ENCODE results near the gene OR8B8. TPM values are rescaled to one million over a fixed set of nuclear protein-coding genes. Genes with fewer than 3 reads are reported as not detected.
A peak's percentile ranks its signal among the peaks of the same experiment; 100 is the strongest.

OR8B8 gene
- total and polyA plus RNA-seq, 2 of the 4 experiments (the other 2 are of a cell fraction), result not detected

- in situ Hi-C loops (cut with MboI; ENCODE audit: low sequenced_read_pairs), result loop anchor here (25.0 kb wide), 1 partner anchor 410 kb away; the partner anchor contains the start of gene MSANTD2
- Histone ChIP-seq H3K27me3 (ENCODE audit: control insufficient read depth, insufficient read depth, low read length) (no peaks in the 10 kb centered on the region; the same call in 1 of the 2 replicates), H3K14ac (replicated peaks; ENCODE audit: low read depth, low read length) (no peak overlapping the region), H3K9me3 (ENCODE audit: control insufficient read depth, insufficient read depth, low read length) (no peaks in the 10 kb centered on the region), H2AK5ac (ENCODE audit: low read depth, low read length) (no peak overlapping the region), H3K27ac (ENCODE audit: insufficient read depth, low read length) (no peak overlapping the region), H4K5ac (ENCODE audit: low read depth, low read length) (no peak overlapping the region), H4K8ac (ENCODE audit: low read depth in 2 of 2, low read length in 2 of 2) (no peak overlapping the region), H2AK9ac (replicated peaks; ENCODE audit: low read depth, low read length, poor library complexity) (no peak overlapping the region), H3K9ac (ENCODE audit: low read depth, low read length) (no peak overlapping the region), H4K91ac (ENCODE audit: insufficient read depth, low read depth, low read length) (no peak overlapping the region), H3K4me3 (ENCODE audit: insufficient read depth, low read depth, low read length) (no peak overlapping the region), H2BK5ac (ENCODE audit: low read depth, low read length, poor library complexity, severe bottlenecking) (no peak overlapping the region), H2BK15ac (ENCODE audit: low read depth, low read length) (no peak overlapping the region), H3K56ac (ENCODE audit: extremely low read depth, insufficient read depth, low read length) (no peak overlapping the region), H2BK120ac (ENCODE audit: low read depth, low read length) (no peak overlapping the region), H4K20me1 (ENCODE audit: insufficient read depth, low read length) (no peaks in the 10 kb centered on the region), H3K4me2 (ENCODE audit: low read depth, low read length) (no peak overlapping the region), H3K18ac (ENCODE audit: low read depth, low read length) (no peak overlapping the region), H3K4ac (ENCODE audit: low read depth, low read length) (no peak overlapping the region), H2BK20ac (ENCODE audit: low read depth, low read length) (no peak overlapping the region), H2AFZ (replicated peaks; ENCODE audit: low read length, poor library complexity) (no peak overlapping the region), H3K36me3 (ENCODE audit: control insufficient read depth, insufficient read depth, low read length) (no peaks in the 10 kb centered on the region), H3K23ac (ENCODE audit: low read depth, low read length) (no peak overlapping the region), H3K4me1 (ENCODE audit: control insufficient read depth, insufficient read depth, low read length) (peaks cover 3% of the 10 kb centered on the region; the same call in 1 of the 2 replicates), H3K79me1 (ENCODE audit: low read depth in 1 of 2, low read length in 2 of 2) (no peaks in the 10 kb centered on the region), H3K9me1 (ENCODE audit: insufficient read depth, low read length) (no peaks in the 10 kb centered on the region)
- peak; percentile 86 for DNase-seq
- dilution Hi-C loops (cut with HindIII; ENCODE audit: low sequenced_read_pairs, unreplicated experiment), result no loop called here
- no TSS peak for BruUV-seq (replicated peaks)
- intact Hi-C loops (cut with micrococcal nuclease), result loop anchor here (5.0 to 10.0 kb wide), 3 partner anchors 115 to 462 kb away; partner anchors contain the start of gene ROBO3
- ATAC-seq (ENCODE audit: low read depth), result peak; percentile 95
- POLR2A ChIA-PET (ENCODE audit: unreplicated experiment), result no interaction called here
- no CpG with 5 or more reads among the region's 8 CpGs for WGBS, 2 experiments (ENCODE audit: extremely low coverage in 2 of 2, insufficient read length in 1 of 2)
- CTCF ChIA-PET, result interaction anchor here (0.5 to 1.9 kb wide), 17 partner anchors 9 to 380 kb away, joined by 3 to 11 read pairs (median 3); partner anchors contain the start of genes OR10G9 and VWA5A
- TF ChIP-seq CEBPB (IDR thresholded peaks at IDR 0.05; ENCODE audit: low read depth, low read length) (no peak), RAD21 (IDR thresholded peaks at IDR 0.05; ENCODE audit: low read length) (peak; percentile 63), POLR2A (IDR thresholded peaks at IDR 0.05; ENCODE audit: low read depth, low read length) (no peak), NFE2L2 (IDR thresholded peaks at IDR 0.05; ENCODE audit: low read depth, low read length) (no peak), FOS (IDR thresholded peaks at IDR 0.05; ENCODE audit: low read depth, low read length) (peak; percentile 53; the same call in 1 of the 2 replicates), RCOR1 (IDR thresholded peaks at IDR 0.05; ENCODE audit: insufficient replicate concordance, low read length) (no peak), ELK1 (IDR thresholded peaks at IDR 0.05; ENCODE audit: borderline replicate concordance, low read depth, low read length) (no peak), CTCF (conservative IDR thresholded peaks at IDR 0.05; ENCODE audit: low read depth, low read length) (peak; percentile 86), BHLHE40 (IDR thresholded peaks at IDR 0.05; ENCODE audit: low read depth, low read length) (no peak), SMC3 (IDR thresholded peaks at IDR 0.05; ENCODE audit: low read depth, low read length) (peak; percentile 47), CHD1 (IDR thresholded peaks at IDR 0.05; ENCODE audit: low read depth, low read length) (no peak), MAZ (IDR thresholded peaks at IDR 0.05; ENCODE audit: borderline replicate concordance, low read depth, low read length) (no peak), MAFK (IDR thresholded peaks at IDR 0.05; ENCODE audit: low read depth, low read length) (peak; percentile 47; the same call in 1 of the 2 replicates), USF2 (IDR thresholded peaks at IDR 0.05; ENCODE audit: low read depth, low read length) (no peak), MXI1 (IDR thresholded peaks at IDR 0.05; ENCODE audit: borderline replicate concordance, low read depth, low read length) (no peak)
Measured at GRCh38 chr11:124402326-124402922, 43.1 kb downstream of the OR8B8 start.
